Kidney epithelial cell (primary cell): Measurements from ENCODE around the gene CENPC. TPM values are rescaled to one million over a fixed set of nuclear protein-coding genes. Genes with fewer than 3 reads are reported as not detected.
"Not testable (repeated sequence)": the region's sequence is repeated elsewhere in the genome, so short reads cannot be mapped to it uniquely, and the experiment has no call there.

Experiments
- DNase-seq: peaks from one replicate; pipeline ENCODE4 v3.0.0-alpha.2; 2010; ENCODE audit warnings: low read depth
- H3K27me3 ChIP-seq: 2 replicates; pipeline ENCODE4 v1.6.0; 2011; ENCODE audit warnings: low read length; ENCODE audit not compliant: control insufficient read depth, insufficient read depth
- H3K36me3 ChIP-seq: 2 replicates; pipeline ENCODE4 v1.5.1; 2011; ENCODE audit warnings: low read length; ENCODE audit not compliant: control insufficient read depth, insufficient read depth
- H3K4me3 ChIP-seq: 2 replicates; pipeline ENCODE4 v1.5.1; 2011; ENCODE audit warnings: low read depth, mild to moderate bottlenecking, control low read depth, low read length
- total RNA-seq: library from RNA; depleted of rRNA; stranded (reverse); fragments of >200 nt; gene quantifications from 2 replicates; pipeline ENCODE4 v1.2.3, GENCODE V29; 2015
- TF ChIP-seq, protein P1 (sequence below): IDR thresholded peaks from 2 replicates; pipeline ENCODE4 v1.5.1; 2011; ENCODE audit warnings: mild to moderate bottlenecking, moderate library complexity, low read length, control low read depth, inconsistent platforms; ENCODE audit not compliant: insufficient read depth, poor library complexity, severe bottlenecking

The CENPC gene
- total RNA-seq, 1 donor from 2014 or later, result 7.8 TPM

DNA sequence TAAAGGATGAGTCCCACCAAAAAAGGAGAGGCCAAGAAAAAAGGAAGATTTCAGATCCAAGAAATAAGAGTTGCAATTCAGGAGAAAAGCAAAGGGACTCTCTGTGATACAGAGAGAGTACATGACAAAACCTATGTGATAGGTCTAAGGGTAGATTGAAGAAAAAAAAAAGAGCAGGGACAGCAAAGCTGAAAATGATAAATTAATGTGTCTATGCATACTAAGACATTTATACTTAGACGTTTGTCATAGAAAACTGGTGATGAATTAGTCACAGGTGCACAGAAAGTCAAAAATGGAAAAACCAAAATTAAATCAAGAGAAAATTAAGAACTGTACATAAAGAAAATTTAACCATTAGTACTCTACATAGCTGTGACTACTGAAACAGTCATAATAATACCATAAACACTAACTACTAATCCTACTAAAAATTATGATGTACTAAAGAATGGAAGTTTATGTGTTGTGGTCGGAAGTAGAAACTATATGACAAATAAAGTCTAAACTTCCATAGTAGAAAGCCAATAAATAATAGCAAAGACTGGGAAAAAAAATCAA is 9.9 kb downstream of the CENPC start:
- Histone ChIP-seq H3K36me3 (peaks cover 3% of the 10 kb centered on the region), H3K4me3 (no peak overlapping the region), H3K27me3 (no peaks in the 10 kb centered on the region)
- DNase-seq, result no peak
- TF ChIP-seq, protein P1, sequence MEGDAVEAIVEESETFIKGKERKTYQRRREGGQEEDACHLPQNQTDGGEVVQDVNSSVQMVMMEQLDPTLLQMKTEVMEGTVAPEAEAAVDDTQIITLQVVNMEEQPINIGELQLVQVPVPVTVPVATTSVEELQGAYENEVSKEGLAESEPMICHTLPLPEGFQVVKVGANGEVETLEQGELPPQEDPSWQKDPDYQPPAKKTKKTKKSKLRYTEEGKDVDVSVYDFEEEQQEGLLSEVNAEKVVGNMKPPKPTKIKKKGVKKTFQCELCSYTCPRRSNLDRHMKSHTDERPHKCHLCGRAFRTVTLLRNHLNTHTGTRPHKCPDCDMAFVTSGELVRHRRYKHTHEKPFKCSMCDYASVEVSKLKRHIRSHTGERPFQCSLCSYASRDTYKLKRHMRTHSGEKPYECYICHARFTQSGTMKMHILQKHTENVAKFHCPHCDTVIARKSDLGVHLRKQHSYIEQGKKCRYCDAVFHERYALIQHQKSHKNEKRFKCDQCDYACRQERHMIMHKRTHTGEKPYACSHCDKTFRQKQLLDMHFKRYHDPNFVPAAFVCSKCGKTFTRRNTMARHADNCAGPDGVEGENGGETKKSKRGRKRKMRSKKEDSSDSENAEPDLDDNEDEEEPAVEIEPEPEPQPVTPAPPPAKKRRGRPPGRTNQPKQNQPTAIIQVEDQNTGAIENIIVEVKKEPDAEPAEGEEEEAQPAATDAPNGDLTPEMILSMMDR, result no peak

DNA sequence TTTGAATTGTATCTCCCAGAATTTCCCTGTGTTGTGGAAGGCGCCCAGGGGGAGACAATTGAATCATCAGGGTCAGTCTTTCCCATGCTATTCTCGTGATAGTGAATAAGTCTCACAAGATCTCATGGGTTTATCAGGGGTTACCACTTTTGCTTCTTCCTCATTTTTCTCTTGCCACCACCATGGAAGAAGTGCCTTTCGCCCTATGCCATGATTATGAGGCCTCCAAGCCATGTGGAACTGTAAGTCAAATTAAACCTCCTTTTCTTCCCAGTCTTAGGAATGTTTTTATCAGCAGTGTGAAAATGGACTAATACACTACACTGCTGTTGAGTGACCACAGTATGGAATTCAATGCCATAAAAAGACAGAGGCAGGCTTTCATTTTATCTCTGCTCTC is 12.2 kb downstream of the CENPC start:
- no peaks in the 10 kb centered on the region for H3K27me3 ChIP-seq
- DNase-seq, result no peak
- TF ChIP-seq, protein P1, result no peak
- H3K36me3 ChIP-seq, result peaks cover 3% of the 10 kb centered on the region
- no peak overlapping the region for H3K4me3 ChIP-seq

DNA sequence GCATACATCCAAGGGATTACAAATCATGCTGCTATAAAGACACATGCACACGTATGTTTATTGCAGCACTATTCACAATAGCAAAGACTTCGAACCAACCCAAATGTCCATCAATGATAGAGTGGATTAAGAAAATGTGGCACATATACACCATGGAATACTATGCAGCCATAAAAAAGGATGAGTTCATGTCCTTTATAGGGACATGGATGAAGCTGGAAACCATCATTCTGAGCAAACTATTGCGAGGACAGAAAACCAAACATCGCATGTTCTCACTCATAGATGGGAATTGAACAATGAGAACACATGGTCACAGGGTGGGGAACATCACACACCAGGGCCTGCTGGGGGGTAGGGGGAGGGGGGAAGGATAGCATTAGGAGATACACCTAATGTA is 12.9 kb downstream of the CENPC start:
- not testable (repeated sequence) for DNase-seq, H3K27me3 ChIP-seq, H3K4me3 ChIP-seq, H3K36me3 ChIP-seq

DNA sequence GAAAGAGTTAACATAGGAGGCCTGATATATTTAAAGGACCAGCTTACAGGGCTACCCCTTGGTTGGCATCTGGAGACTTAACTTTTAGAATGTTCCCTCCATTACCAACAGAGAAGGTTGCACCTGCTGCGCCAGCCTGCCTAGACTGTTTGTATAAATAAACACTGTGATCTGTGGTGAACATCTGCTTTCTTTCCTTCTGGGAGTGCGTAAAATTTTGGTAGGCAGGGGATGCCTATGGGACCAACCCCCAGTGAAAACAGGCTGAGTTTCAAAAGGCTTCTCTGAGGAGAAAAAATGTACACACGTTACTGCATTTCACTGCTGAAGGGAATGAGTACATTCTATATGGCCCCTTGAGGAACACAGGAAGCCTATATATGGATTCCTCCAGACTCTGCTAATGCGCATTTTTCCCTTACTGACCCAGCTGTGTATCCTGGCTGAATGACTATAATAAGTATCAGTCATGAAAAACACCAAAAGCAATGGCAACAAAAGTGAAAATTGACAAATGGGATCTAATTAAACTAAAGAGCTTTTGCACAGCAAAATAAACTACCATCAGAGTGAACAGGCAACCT is 13.8 kb downstream of the CENPC start:
- TF ChIP-seq, protein P1, result no peak
- H3K27me3 ChIP-seq, result no peaks in the 10 kb centered on the region
- peaks cover 3% of the 10 kb centered on the region for H3K36me3 ChIP-seq
- H3K4me3 ChIP-seq, result no peak overlapping the region
- DNase-seq, result no peak

DNA sequence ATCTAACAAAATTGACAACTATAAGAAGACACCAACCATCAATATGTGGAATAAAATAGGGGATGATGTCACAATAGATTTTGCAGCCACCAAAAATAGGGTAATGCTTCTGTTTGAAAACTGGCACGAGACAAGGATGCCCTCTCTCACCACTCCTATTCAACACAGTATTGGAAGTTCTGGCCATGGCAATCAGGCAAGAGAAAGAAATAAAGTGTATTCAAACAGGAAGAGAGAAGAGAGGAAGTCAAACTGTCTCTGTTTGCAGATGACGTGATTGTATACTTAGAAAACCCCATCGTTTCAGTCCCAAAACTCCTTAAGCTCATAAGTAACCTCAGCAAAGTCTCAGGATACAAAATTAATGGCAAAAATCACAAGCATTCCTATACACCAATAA is 21.2 kb downstream of the CENPC start:
- H3K4me3 ChIP-seq, DNase-seq, H3K36me3 ChIP-seq: not testable (repeated sequence)

DNA sequence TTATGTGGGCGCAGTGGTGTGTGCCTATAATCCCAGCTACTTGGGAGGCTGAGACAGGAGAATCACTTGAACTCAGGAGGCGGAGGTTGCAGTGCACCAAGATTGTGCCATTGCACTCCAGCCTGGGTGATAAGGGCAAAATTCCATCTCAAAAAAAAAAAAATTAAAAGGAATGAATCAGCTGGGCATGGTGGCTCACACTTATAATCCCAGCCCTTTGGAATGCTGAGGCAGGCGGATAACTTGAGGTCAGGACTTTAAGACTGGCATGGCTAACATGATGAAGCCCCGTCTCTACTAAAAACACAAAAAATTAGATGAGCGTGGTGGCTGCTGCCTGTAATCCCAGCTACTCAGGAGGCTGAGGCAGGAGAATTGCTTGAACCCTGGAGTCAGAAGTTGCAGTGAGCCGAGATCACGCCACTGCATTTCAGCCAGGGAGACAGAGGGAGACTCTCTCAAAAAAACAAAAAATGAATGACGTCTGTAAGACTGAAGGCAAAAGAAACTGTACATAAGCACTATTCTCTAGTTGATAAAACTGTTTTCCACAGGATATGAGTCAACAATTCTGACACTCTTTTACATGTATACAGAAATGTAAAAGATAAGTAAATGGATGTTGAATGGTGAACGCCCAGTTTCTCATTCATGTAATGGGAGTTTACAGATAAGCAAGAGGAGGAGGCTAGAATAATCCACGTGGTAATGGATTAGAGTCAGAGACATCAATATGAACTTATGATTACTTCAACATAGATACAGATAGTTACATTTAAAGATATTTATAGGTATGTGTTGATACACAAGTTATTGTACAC is 22.2 kb downstream of the CENPC start:
- Histone ChIP-seq H3K27me3 (no peaks in the 10 kb centered on the region), H3K36me3 (no peaks in the 10 kb centered on the region), H3K4me3 (no peak overlapping the region)
- TF ChIP-seq, protein P1, result no peak
- DNase-seq, result no peak

More for the DNA sequence above, 21.2 kb downstream of the CENPC start:
- H3K27me3 ChIP-seq, result not testable (repeated sequence)

DNA sequence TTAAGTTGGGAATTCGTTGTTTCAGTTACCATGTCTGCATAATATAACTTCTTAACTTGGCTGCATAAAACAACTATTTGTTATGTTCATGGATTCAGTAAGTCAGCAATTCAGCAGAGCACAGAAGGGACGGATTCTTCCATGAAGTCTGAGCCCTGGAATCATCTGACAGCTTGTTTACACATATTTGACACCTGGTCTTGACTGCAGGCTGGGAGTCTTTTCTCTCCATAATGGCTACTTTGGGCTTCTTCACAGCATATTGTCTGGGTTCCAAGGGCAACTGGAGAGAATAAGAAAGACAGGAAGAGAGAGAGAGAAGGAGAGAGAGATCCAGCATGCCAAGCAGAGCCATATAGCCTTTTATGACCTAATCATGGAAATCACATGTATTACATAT is 23.1 kb downstream of the CENPC start:
- H3K36me3 ChIP-seq, result no peaks in the 10 kb centered on the region
- no peak for DNase-seq
- H3K4me3 ChIP-seq, result no peak overlapping the region
- TF ChIP-seq, protein P1, result no peak
- H3K27me3 ChIP-seq, result no peaks in the 10 kb centered on the region
